CD4-positive, alpha-beta T cell treated with Interferon alpha-2 for 1 hour (primary cell): ENCODE results near the gene LCE1A.

Source experiments
- DNase-seq, 2 donors: peaks; one replicate each; pipeline ENCODE4 v3.0.0-alpha.2; 2020 to 2022

The LCE1A gene

GRCh38 chr1:152870831-152871730, 43.8 kb downstream of the LCE1A start:
- DNase-seq: no peak

- DNase-seq: no peak
Observed at GRCh38 chr1:152871731-152872126, 44.5 kb downstream of the LCE1A start.

GRCh38 chr1:152873495-152873894, 46.2 kb downstream of the LCE1A start:
- no peak for DNase-seq

- no peak for DNase-seq
Observed at GRCh38 chr1:152876827-152877226, 49.6 kb downstream of the LCE1A start.
